H4 (cell line): Measurements from ENCODE around the gene MGST2. TPM values are rescaled to one million over a fixed set of nuclear protein-coding genes. Genes with fewer than 3 reads are reported as not detected.
A peak's percentile ranks its signal among the peaks of the same experiment; 100 is the strongest.

Experiments used
- DNase-seq: peaks from one replicate; pipeline ENCODE4 v3.0.0-alpha.2; 2015; ENCODE audit warnings: low spot score
- total RNA-seq: library from RNA; depleted of rRNA; stranded (reverse); fragments of >200 nt; shearing (Covaris generic); gene quantifications from 2 replicates; pipeline ENCODE4 v1.2.3, GENCODE V29; 2014

Gene MGST2
- total RNA-seq, 1 experiment from 2014 or later = 1.6 TPM

GRCh38 chr4:139704915-139705485 is 39.4 kb downstream of the MGST2 start:
- DNase-seq = no peak

DNA sequence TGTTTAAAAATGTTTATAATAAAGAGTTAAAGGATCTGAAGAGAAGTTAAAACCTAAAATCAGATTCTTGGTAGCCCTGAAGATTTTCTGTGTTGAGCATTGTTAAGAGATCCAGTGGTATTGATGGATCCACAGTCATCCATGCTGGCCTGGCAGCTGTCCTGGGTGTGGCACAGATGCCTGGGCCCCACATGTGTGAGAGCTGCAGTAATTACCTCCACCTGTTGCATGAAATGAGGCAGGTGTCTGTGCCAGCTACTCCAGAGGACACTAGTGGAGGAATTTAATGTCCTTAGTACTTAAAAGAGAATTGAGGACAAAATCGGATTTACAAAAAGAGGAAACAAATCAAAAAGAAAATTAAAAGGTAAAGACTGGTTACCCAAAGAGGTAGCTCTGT is 44.0 kb downstream of the MGST2 start:
- DNase-seq = no peak

DNA sequence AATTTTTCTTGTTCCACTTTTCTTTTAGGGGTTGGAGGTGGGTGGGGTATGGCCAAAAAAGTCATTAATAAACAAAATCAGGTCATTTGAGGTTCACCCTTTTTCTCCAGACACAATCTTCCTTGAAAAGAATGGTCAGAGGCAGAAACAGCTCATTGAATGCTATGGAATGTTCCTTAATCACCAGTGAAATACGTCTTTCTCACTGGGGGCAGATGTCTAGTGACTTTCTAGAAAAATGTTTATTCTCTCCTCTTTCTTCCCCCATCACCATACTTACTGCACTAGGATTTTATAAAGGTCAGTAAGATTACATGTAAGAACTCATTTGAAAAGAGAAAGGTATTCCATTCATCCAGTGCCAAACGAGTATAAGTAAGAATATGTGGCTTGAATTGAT is 44.5 kb downstream of the MGST2 start:
- DNase-seq = no peak

DNA sequence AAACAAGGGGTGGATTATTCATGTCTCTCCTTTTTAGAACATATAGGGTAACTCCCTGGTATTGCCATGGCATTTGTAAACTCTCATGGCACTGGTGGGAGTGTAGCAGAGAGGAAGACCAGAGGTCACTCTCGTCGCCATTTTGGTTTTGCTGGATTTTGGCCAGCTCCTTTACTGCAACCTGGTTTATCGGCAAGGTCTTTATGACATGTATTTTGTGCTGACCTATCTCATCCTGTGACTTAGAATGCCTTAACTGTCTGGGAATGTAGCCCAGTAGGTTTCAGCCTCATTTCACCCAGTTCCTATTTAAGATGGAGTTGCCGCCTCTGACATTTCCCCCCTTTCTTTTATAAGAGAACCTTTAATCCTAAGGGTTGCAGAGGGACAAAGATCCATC is 45.8 kb downstream of the MGST2 start:
- no peak for DNase-seq

GRCh38 chr4:139712882-139713281 is 47.3 kb downstream of the MGST2 start:
- no peak for DNase-seq

GRCh38 chr4:139715746-139716391 is 50.2 kb downstream of the MGST2 start:
- DNase-seq = no peak

- no peak for DNase-seq
Observed at GRCh38 chr4:139718358-139718757, 52.7 kb downstream of the MGST2 start.

- no peak for DNase-seq
Observed at GRCh38 chr4:139718833-139719232, 53.2 kb downstream of the MGST2 start.

GRCh38 chr4:139719381-139720101 is 53.9 kb downstream of the MGST2 start:
- no peak for DNase-seq

DNA sequence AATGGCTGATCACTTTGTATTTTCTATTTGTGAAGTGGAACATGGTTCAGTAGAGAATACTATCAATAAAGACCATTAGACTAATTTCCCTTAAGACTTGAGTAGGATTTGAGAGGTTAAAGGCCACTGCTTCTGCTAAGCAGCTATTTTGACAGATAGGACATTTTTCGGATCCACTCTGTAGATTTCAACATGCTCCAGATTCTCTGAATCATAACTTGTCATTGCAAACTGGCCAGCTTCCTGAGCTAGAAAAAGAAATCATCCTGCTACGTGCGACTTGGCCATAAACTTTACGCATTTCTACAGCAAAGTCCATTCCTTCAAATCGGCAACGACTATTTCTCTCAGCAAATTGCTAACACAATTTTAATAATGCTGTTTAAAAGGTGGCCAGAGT is 55.2 kb downstream of the MGST2 start:
- no peak for DNase-seq

GRCh38 chr4:139721789-139722188 is 56.2 kb downstream of the MGST2 start:
- DNase-seq = no peak

DNA sequence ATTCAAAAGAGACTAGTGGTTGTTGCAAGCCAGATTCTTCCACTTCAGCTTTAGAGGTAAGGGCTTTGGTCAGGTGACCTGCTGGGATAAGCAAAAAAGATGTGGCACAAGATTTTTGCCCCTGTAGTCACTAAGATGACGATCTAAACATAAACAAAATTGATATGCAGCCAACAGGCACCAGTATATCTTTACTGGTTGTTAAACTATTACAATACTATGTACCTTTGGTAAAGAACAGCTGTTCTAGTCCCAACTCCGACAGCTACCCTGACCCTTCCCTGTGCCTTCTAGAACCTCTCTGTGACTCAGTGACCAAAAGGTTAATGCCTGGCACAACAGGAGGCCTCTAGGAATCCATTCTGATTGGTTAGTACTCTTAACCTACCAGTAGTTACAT is 59.6 kb downstream of the MGST2 start:
- no peak for DNase-seq

DNA sequence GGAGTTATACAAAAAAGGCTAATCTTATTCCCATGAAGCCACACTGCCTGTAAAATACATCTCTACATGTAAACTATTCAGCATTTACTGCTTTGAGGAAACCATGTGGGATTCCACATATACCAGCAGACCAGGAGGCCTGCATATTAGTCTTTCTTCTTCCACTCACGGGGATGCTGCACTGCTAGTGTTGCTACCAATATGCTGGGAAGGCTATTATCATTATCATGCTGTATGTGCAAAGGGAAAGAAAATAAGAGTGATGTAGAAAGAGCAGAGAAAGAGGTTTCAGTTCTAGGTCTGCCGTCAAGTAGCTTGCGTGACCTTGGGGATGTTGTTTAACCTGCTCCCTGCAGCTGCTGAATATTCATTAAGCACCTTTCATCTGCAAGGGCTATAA is 61.0 kb downstream of the MGST2 start:
- DNase-seq = no peak

DNA sequence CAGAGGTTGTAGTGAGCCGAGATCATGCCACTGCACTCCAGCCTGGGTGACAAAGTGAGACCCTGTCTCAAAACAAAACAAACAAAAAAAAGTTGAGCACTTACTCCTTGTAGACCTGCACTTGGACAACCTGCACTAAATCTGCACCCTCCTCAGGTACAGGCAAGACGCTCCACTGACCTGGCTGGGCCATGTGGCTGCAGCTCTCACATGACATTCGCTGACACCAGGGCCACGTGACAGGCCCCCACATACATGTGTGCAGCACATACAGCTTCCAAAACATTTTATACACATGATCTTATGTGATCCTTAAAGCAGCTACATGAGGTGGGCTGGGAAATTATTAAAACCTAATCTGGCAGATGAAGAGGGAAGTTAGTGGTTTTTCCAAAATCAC is 62.5 kb downstream of the MGST2 start:
- DNase-seq = no peak

DNA sequence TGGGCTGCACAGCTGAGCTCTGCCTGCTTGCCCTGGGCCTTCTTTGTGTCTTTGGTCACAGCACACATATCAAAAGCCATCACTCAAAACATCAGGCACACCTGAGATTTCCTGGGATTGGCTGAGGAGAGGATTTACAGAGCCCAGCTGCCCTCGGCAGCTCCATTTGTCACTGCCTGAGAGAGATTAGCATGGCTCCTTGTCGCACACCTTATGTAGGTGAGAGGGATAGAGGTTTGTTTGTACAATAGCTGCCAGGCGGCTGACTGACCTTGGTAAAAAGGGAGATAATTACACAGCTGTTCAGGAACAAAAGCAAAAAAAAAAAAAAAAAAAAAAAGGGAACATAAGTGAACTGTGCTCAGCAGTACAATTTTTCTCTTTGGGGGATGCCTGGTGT is 63.2 kb downstream of the MGST2 start:
- DNase-seq = no peak

GRCh38 chr4:139732991-139733570 is 67.5 kb downstream of the MGST2 start:
- DNase-seq = no peak

GRCh38 chr4:139734201-139734874 is 68.7 kb downstream of the MGST2 start:
- peak; percentile 15 for DNase-seq

GRCh38 chr4:139734875-139735380 is 69.3 kb downstream of the MGST2 start:
- DNase-seq = peak; percentile 46

DNA sequence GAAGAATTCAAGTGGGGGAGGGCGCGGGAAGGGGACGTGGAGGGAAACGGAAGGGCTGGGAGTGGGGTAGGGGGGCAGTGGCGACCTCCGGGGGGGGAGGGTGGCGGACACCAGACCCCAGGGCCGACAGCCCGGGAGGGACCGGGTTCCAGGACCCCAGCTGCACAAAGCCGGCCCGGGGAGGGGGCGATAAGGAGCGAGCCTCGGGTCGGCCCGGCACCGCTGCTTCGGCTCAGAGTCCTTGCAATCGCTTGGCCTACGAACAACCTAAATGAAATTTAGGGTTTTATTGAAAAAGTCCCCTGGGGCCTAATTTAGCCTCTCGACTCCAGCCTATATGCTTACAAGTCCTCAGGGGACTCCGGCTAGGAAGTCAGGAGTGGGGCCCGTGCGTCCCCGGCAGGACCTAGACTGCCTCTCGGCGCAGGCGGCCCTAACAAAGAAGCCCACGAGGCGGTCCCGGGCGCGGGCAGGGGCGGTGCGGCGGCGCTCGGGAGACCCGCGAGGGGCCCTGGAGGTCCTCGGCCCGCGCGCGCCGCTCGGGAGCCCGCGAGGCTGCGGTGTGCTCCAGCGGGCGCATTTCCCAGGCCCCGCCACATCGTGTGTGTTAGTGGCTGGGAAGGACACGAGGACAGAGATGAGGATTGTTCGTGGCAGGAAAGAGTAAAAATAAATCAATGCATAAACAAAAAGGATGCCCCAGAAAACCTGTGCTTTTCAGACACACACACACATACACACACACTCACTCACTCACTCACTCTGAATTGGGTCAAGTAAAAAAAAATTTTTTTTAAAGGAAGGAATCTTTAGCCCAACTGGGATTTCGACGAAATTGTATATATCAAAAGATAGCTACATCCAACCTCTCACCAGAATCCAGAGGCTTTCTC is 70.0 kb downstream of the MGST2 start:
- DNase-seq = no peak

- no peak for DNase-seq
Observed at GRCh38 chr4:139736274-139736660, 70.6 kb downstream of the MGST2 start.

DNA sequence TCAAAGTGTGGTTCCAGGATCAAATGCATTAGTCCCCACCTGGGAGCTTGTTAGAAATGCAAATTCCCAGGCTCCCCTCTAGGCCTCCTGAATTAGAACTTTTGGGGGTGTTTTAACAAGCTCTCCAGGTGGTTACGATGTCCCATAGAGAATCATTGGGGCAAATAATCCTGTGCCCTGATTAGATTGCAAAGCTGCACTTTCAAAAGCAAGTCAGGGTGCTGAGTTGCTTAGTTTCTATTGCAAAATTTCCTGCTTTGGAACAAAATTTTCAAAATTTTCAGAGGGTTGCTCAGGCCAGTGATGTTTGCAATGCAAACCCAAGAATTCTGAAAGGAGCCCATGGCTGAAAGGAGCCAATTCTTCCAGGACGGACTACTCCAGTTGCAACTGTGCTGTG is 71.0 kb downstream of the MGST2 start:
- DNase-seq = no peak
